Thyroid gland (tissue), 4 donors: Measurements from ENCODE around the gene MRGPRX2. TPM values are rescaled to one million over a fixed set of nuclear protein-coding genes. Genes with fewer than 3 reads are reported as not detected.

Experiments
- DNase-seq, 2 donors: peaks; one replicate each; pipeline ENCODE4 v3.0.0-alpha.2; 2019
- H3K27ac ChIP-seq, 3 donors: fragments of 200-600 bp; sonication (generic); 1 replicate in 2 of 3; 2 replicates in 1 of 3; pipeline ENCODE4 v1.5.1; 2016 to 2019; ENCODE audit warnings: mild to moderate bottlenecking in 1 of 3, moderate library complexity in 1 of 3
- H3K27me3 ChIP-seq: fragments of 200-600 bp; sonication (generic); one replicate; pipeline ENCODE4 v1.5.1; 2019
- H3K36me3 ChIP-seq, 2 donors: fragments of 200-600 bp; sonication (generic); one replicate each; pipeline ENCODE4 v1.5.1; 2016 to 2019
- H3K4me1 ChIP-seq, 2 donors: fragments of 200-600 bp; sonication (generic); one replicate each; pipeline ENCODE4 v1.5.1; 2017 to 2019
- H3K4me3 ChIP-seq, 3 donors: fragments of 200-600 bp; sonication (generic); replicated peaks in 1 of 3; 1 replicate in 2 of 3; 2 replicates in 1 of 3; pipeline ENCODE4 v1.5.1; 2016; ENCODE audit warnings: mild to moderate bottlenecking in 1 of 3
- H3K9me3 ChIP-seq: fragments of 200-600 bp; sonication (generic); one replicate; pipeline ENCODE4 v1.5.1; 2017
- CTCF ChIP-seq, 6 experiments: fragments of 200-600 bp in 3 of 6; fragments of 450-650 bp in 3 of 6; sonication (generic) in 3 of 6; IDR thresholded peaks; one replicate each; pipeline ENCODE4 v1.5.1; 2016 to 2019; ENCODE audit warnings: antibody characterized with exemption in 6 of 6, mild to moderate bottlenecking in 2 of 6, inconsistent platforms in 1 of 6, moderate library complexity in 1 of 6
- POLR2A ChIP-seq, 2 donors: fragments of 450-650 bp; IDR thresholded peaks; one replicate each; pipeline ENCODE4 v1.6.1; 2017; ENCODE audit warnings: antibody characterized with exemption in 2 of 2, mild to moderate bottlenecking in 2 of 2, moderate library complexity in 1 of 2
- WGBS, 2 donors: methylation state at CpG; one replicate each; pipeline ENCODE4 v1.1.5; 2017; 5-methylcytosine and 5-hydroxymethylcytosine counted together
- intact Hi-C: fragments of 100-400 bp; cut with DNase I; formaldehyde crosslinking; loops from one replicate; pipeline ENCODE4 v1.15.1; 2023
- total RNA-seq, 4 donors: library from RNA; depleted of rRNA; stranded (reverse); fragments of >200 nt; gene quantifications; one replicate each; pipeline ENCODE4 v1.2.3, GENCODE V29; 2016

Gene MRGPRX2
- total RNA-seq, 4 donors from 2014 or later: not detected

GRCh38 chr11:19092850-19093249, 32.3 kb upstream of the MRGPRX2 start:
- no peaks in the 10 kb centered on the region for H3K9me3 ChIP-seq
- H3K36me3 ChIP-seq: no peaks in the 10 kb centered on the region
- WGBS, 2 donors: 91 to 95% methylated on average over 2 of the region's 2 CpGs
- TF ChIP-seq CTCF (IDR thresholded peaks at IDR 0.05): no peak
- TF ChIP-seq POLR2A (IDR thresholded peaks at IDR 0.05): no peak
- no peak overlapping the region for H3K27ac ChIP-seq
- H3K4me1 ChIP-seq: no peaks in the 10 kb centered on the region
- H3K4me3 ChIP-seq: no peak overlapping the region
- DNase-seq: peak in 1 of 2 donors; percentile 5
- H3K27me3 ChIP-seq: no peaks in the 10 kb centered on the region
- intact Hi-C loops: no loop called here

GRCh38 chr11:19092342-19092741, 31.8 kb upstream of the MRGPRX2 start:
- WGBS, 2 donors: 85 to 87% methylated on average over 3 of the region's 3 CpGs
- H3K4me3 ChIP-seq: no peak overlapping the region
- no peaks in the 10 kb centered on the region for H3K4me1 ChIP-seq
- intact Hi-C loops: no loop called here
- no peak for DNase-seq
- no peak overlapping the region for H3K27ac ChIP-seq
- H3K9me3 ChIP-seq: no peaks in the 10 kb centered on the region
- no peaks in the 10 kb centered on the region for H3K36me3 ChIP-seq
- no peak for TF ChIP-seq POLR2A (IDR thresholded peaks at IDR 0.05)
- no peak for TF ChIP-seq CTCF (IDR thresholded peaks at IDR 0.05)
- no peaks in the 10 kb centered on the region for H3K27me3 ChIP-seq

- H3K4me3 ChIP-seq: no peak overlapping the region
- TF ChIP-seq CTCF (IDR thresholded peaks at IDR 0.05): no peak
- TF ChIP-seq POLR2A (IDR thresholded peaks at IDR 0.05): no peak
- intact Hi-C loops: no loop called here
- no peak overlapping the region for H3K27ac ChIP-seq
- DNase-seq: no peak
- H3K4me1 ChIP-seq: no peaks in the 10 kb centered on the region
- no peaks in the 10 kb centered on the region for H3K36me3 ChIP-seq
- no peaks in the 10 kb centered on the region for H3K9me3 ChIP-seq
- 86 to 89% methylated on average over 1 of the region's 1 CpG for WGBS, 2 donors
- no peaks in the 10 kb centered on the region for H3K27me3 ChIP-seq
Observed at GRCh38 chr11:19091366-19091765, 30.8 kb upstream of the MRGPRX2 start.

GRCh38 chr11:19089421-19089820, 28.9 kb upstream of the MRGPRX2 start:
- 96 to 97% methylated on average over 4 to 5 of the region's 5 CpGs for WGBS, 2 donors
- intact Hi-C loops: no loop called here
- H3K27ac ChIP-seq: no peak overlapping the region
- no peaks in the 10 kb centered on the region for H3K27me3 ChIP-seq
- no peaks in the 10 kb centered on the region for H3K36me3 ChIP-seq
- no peaks in the 10 kb centered on the region for H3K9me3 ChIP-seq
- H3K4me3 ChIP-seq: no peak overlapping the region
- DNase-seq: no peak
- no peak for TF ChIP-seq CTCF (IDR thresholded peaks at IDR 0.05)
- TF ChIP-seq POLR2A (IDR thresholded peaks at IDR 0.05): no peak
- H3K4me1 ChIP-seq: no peaks in the 10 kb centered on the region

- H3K36me3 ChIP-seq: no peaks in the 10 kb centered on the region
- H3K27ac ChIP-seq: no peak overlapping the region
- DNase-seq: no peak
- H3K4me3 ChIP-seq: no peak overlapping the region
- TF ChIP-seq POLR2A (IDR thresholded peaks at IDR 0.05) (no peak), CTCF (IDR thresholded peaks at IDR 0.05) (no peak)
- H3K27me3 ChIP-seq: no peaks in the 10 kb centered on the region
- WGBS, 2 donors: 83 to 93% methylated on average over 4 of the region's 4 CpGs
- H3K4me1 ChIP-seq: no peaks in the 10 kb centered on the region
- H3K9me3 ChIP-seq: no peaks in the 10 kb centered on the region
- intact Hi-C loops: no loop called here
Observed at GRCh38 chr11:19088791-19089190, 28.3 kb upstream of the MRGPRX2 start.
